ENCODE measurements around the gene C20orf202.

The C20orf202 gene

GRCh38 chr20:1202762-1203504 lies at the start of gene C20orf202:
Gene C20orf202 (plus strand): TSS chr20:1203454. CDS start chr20:1203586, 132 bp downstream.
- no peak for DNase-seq (ENCODE audit: low read depth)

- no peak for DNase-seq (ENCODE audit: low read depth)
Observed at GRCh38 chr20:1154226-1154625, 49.0 kb upstream of the C20orf202 start.

DNA sequence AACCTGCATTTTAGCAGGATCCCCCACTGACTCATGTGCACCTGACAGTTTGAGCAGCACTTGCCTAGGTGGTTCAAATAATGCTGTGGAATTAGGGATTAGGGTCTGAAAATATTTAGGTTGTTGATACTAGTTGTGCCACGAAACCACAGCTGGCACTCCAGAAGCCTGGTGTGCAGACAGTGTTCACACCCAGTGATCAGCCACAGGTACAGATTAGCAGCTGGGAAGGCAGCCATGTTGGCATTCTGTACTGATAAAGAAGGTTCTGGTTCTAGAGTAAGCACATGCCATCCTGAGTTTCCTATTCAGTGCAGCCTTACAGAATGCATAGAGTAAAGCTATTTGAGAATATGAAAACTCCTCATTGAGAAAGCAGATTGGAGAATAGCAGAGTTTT lies 48.6 kb upstream of the C20orf202 start:
- no peak for DNase-seq (ENCODE audit: low read depth)

- DNase-seq (ENCODE audit: low read depth), result no peak
Observed at GRCh38 chr20:1155342-1155741, 47.9 kb upstream of the C20orf202 start.

- no peak for DNase-seq (ENCODE audit: low read depth)
Observed at GRCh38 chr20:1160496-1160895, 42.8 kb upstream of the C20orf202 start.

DNA sequence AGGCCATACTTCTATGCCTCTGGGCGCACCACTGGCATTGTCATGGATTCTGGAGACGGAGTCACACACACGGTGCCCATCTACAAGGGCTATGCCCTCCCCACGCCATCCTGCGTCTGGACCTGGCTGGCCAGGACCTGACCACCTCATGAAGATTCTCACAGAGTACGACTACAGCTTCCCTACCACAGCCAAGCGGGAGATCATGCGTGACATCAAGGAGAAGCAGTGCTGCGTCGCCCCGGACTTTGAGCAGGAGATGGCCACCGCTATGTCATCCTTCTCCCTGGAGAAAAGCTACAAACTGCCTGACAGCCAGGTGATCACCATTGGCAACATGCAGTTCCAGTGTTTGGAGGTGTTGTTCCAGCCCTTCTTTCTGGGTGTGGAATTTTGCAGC lies 42.3 kb upstream of the C20orf202 start:
- DNase-seq (ENCODE audit: low read depth), result no peak

GRCh38 chr20:1163105-1163504 lies 40.1 kb upstream of the C20orf202 start:
- no peak for DNase-seq (ENCODE audit: low read depth)

- DNase-seq (ENCODE audit: low read depth), result no peak
Observed at GRCh38 chr20:1163653-1164052, 39.6 kb upstream of the C20orf202 start.

- no peak for DNase-seq (ENCODE audit: low read depth)
Observed at GRCh38 chr20:1164871-1165270, 38.4 kb upstream of the C20orf202 start.

- no peak for DNase-seq (ENCODE audit: low read depth)
Observed at GRCh38 chr20:1165521-1165920, 37.7 kb upstream of the C20orf202 start.

GRCh38 chr20:1165941-1166340 lies 37.3 kb upstream of the C20orf202 start:
- DNase-seq (ENCODE audit: low read depth), result no peak

DNA sequence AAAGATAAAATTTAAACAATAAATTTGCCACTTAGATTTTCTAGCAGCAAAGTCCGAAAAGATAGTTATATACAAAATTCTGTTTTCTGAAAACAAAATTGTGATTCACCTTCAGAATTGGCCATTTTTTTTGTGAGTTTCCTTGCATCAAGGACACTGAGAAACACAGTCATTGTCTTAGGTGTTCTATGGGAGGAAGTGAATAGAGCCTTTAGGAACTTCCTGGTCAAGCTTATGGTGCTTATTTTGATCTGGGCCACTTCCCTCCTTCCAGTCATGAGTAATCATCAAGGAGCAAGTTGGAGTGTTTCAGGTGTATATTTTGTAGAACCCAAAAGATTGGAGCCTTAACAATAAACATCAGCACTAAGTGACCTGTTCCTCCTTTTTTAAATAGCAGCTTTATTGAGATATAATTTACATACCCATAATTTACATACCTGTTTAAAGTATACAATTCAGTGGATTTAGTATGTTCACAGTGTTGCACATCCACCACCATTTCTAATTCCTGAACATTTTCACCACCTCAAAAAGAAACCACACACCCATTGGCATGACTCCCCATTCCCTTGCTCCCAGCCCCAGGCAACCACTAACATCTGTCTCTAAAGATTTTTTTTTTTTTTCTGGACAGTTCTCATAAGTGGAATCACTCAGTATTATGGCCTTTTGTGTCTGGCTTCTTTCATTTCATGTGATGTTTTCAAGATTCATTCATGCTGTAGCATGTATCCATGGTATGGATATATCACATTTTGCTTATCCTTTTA lies 36.1 kb upstream of the C20orf202 start:
- no peak for DNase-seq (ENCODE audit: low read depth)

- no peak for DNase-seq (ENCODE audit: low read depth)
Observed at GRCh38 chr20:1169224-1169623, 34.0 kb upstream of the C20orf202 start.

- no peak for DNase-seq (ENCODE audit: low read depth)
Observed at GRCh38 chr20:1171461-1172093, 31.7 kb upstream of the C20orf202 start.

- no peak for DNase-seq (ENCODE audit: low read depth)
Observed at GRCh38 chr20:1173698-1174097, 29.6 kb upstream of the C20orf202 start.

DNA sequence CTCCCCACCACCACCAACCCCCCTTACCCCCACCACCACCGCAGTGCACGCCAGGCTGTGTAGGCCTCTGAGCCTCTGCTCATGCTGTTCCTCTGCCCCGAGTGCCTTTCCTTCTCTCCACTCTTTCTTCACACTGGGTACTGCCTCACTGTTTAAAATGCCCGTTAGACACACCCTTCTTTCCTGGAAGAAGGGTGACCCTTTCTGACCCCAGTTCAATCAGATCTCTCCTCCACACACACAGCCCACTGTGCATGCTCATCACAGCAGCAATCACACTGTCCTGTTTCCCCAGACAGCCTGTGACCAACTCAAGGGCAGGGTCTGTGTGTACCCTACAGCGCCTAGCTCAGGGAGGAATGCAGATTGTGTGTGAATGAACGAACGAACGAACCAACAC lies 28.5 kb upstream of the C20orf202 start:
- DNase-seq (ENCODE audit: low read depth), result no peak

DNA sequence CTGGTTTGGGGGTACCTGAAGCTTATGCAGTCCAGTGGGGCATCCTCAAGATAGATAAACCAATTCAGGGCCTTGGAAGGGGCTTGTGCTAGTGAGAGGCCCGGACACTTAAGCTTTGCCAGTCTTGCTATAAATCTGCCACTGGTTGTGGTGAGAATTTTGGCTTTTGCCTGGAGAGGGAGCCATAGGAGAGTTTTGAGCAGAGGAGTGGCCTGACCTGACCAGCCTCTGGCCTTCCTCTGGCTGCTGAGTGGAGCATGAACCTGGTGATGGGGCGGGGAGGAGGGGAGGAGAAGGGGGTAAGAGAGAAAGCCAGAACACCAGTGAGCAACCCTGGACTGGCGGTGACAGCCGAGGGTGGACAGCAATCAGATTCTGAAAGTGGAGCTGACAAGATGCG lies 25.6 kb upstream of the C20orf202 start:
- no peak for DNase-seq (ENCODE audit: low read depth)

DNA sequence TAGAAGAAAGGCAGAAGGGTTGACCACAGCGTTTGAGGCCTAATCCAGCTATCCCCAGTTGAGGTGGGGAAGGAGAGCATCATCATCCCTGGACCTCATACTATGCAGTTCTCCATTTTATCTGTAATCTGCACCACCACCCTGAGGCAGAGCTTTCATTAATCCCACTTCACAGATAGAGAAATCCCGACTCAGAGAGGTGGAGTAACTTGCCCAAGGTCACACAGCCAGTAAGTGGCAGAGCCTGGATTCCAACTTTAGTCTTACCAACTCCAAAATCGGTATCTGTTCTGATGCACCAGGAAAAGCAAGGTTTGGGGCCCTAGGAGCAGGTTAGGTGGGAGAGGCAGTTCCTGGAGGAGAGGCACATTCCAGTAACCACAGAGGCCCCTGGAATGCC lies 25.2 kb upstream of the C20orf202 start:
- no peak for DNase-seq (ENCODE audit: low read depth)

DNA sequence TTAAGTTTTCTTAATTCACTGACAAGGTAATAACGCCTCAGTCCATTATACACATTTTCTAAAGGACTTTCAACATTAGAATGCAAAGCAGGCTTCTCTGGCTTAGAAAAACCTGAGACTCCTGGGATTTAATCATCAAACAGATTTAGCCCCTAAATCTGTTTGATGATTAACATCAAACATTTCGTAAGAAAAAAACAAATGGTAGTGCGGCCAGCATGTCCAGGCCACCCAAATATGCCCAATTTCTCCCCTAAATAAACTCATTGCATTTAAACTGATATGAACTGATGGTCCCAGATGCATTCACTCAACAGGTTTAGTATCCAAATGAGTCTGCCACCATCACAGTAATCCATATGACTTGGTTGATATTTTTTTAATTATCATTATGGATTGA lies 24.6 kb upstream of the C20orf202 start:
- DNase-seq (ENCODE audit: low read depth), result no peak

GRCh38 chr20:1180949-1181348 lies 22.3 kb upstream of the C20orf202 start:
- no peak for DNase-seq (ENCODE audit: low read depth)

DNA sequence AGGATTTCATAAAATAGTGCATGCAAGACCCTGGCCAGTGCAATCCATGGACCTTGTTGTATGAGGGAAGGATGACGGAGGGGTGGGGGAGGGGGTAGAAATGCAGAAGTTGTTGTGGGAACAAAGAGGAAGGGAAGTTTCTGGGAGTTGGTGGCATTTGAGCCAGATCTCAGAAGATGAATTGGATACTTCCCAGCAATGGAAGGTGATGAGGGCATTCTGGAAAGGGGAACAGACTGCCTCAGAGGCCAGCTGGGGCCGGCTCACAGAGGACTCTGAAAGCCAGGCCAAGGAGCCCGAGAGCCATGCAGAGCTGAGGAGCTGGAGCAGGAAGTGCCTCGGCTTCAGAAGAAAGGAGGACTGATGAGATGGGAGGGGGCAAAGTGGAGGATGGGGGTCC lies 21.1 kb upstream of the C20orf202 start:
- DNase-seq (ENCODE audit: low read depth), result no peak

GRCh38 chr20:1183153-1183552 lies 20.1 kb upstream of the C20orf202 start:
- no peak for DNase-seq (ENCODE audit: low read depth)

DNA sequence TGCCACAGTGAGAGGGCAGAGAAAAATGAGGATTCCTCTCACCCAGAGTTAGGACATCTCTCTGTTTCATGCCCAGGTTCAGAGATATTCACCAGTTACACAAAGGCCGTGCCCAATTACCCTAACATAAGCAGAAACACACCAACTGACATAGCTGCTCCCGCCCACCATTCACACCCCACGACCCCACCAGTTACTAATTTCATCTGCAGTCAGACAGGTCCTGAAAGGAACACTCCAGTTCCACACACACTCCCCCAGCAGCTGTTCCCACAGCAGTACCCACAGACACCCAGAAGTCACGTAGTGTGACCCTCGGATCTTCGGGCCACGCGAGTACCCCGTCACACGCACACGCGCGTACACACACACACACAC lies 19.0 kb upstream of the C20orf202 start:
- DNase-seq (ENCODE audit: low read depth), result no peak

Data from CMK (cell line).